Renal pelvis (tissue), 12 donors: ENCODE data around the gene LSM2. TPM values are rescaled to one million over a fixed set of nuclear protein-coding genes. Genes with fewer than 3 reads are reported as not detected.
"Not testable (repeated sequence)": the region's sequence is repeated elsewhere in the genome, so short reads cannot be mapped to it uniquely, and the experiment has no call there.

ENCODE experiments used
- DNase-seq: peaks from one replicate; pipeline ENCODE4 v3.0.0-alpha.2; 2013
- long read RNA-seq, 16 experiments: transcript quantifications; one replicate each; lab custom pipeline, GENCODE V29; 2026
- polyA plus RNA-seq, 3 donors: library from polyadenylated mRNA; unstranded; fragments of 120-200 nt; gene quantifications; one replicate each; pipeline ENCODE4 v1.2.1, GENCODE V29; 2013; ENCODE audit not compliant: insufficient read length in 3 of 3

LSM2 gene
- 10 to 100 TPM; 79.4 to 84.0 (median 81.1) TPM for polyA plus RNA-seq
- long read RNA-seq, donor 1, transcript LSM2-208 (5 exons, 876 nt): major isoform, 39 of 58 reads
- long read RNA-seq, donor 1, partial matches to known transcripts: 15 of 58 reads
- long read RNA-seq, donor 1, other reads (novel, unspliced or antisense): 0 of 58 reads
- long read RNA-seq, donor 2, transcript LSM2-208 (5 exons, 876 nt): major isoform, 78 of 102 reads
- long read RNA-seq, donor 2, partial matches to known transcripts: 23 of 102 reads
- long read RNA-seq, donor 2, other reads (novel, unspliced or antisense): 0 of 102 reads
- long read RNA-seq, donor 3, transcript LSM2-208 (5 exons, 876 nt): major isoform, 60 of 67 reads
- long read RNA-seq, donor 3, transcript LSM2-209 (4 exons, 641 nt): minor isoform, 6 of 67 reads
- long read RNA-seq, donor 3, partial matches to known transcripts: 0 of 67 reads
- long read RNA-seq, donor 3, other reads (novel, unspliced or antisense): 0 of 67 reads
- long read RNA-seq, donor 4, transcript LSM2-208 (5 exons, 876 nt): major isoform, 74 of 99 reads
- long read RNA-seq, donor 4, partial matches to known transcripts: 20 of 99 reads
- long read RNA-seq, donor 4, other reads (novel, unspliced or antisense): 0 of 99 reads
- long read RNA-seq, donor 5, transcript LSM2-208 (5 exons, 876 nt): major isoform, 40 of 43 reads
- long read RNA-seq, donor 5, partial matches to known transcripts: 0 of 43 reads
- long read RNA-seq, donor 5, other reads (novel, unspliced or antisense): 0 of 43 reads
- long read RNA-seq, donor 6, transcript LSM2-208 (5 exons, 876 nt): major isoform, 41 of 57 reads
- long read RNA-seq, donor 6, partial matches to known transcripts: 14 of 57 reads
- long read RNA-seq, donor 6, other reads (novel, unspliced or antisense): 0 of 57 reads
- long read RNA-seq, donor 7, transcript LSM2-208 (5 exons, 876 nt): major isoform, 68 of 76 reads
- long read RNA-seq, donor 7, partial matches to known transcripts: 5 of 76 reads
- long read RNA-seq, donor 7, other reads (novel, unspliced or antisense): 0 of 76 reads
- long read RNA-seq, donor 8, transcript LSM2-208 (5 exons, 876 nt): major isoform, 25 of 36 reads
- long read RNA-seq, donor 8, partial matches to known transcripts: 9 of 36 reads
- long read RNA-seq, donor 8, other reads (novel, unspliced or antisense): 0 of 36 reads
- long read RNA-seq, donor 9, transcript LSM2-208 (5 exons, 876 nt): major isoform, 58 of 60 reads
- long read RNA-seq, donor 9, partial matches to known transcripts: 0 of 60 reads
- long read RNA-seq, donor 9, other reads (novel, unspliced or antisense): 0 of 60 reads
- long read RNA-seq, donor 10, transcript LSM2-208 (5 exons, 876 nt): major isoform, 39 of 41 reads
- long read RNA-seq, donor 10, partial matches to known transcripts: 0 of 41 reads
- long read RNA-seq, donor 10, other reads (novel, unspliced or antisense): 0 of 41 reads
- long read RNA-seq, donor 11, transcript LSM2-208 (5 exons, 876 nt): major isoform, 45 of 55 reads
- long read RNA-seq, donor 11, partial matches to known transcripts: 10 of 55 reads
- long read RNA-seq, donor 11, other reads (novel, unspliced or antisense): 0 of 55 reads
- long read RNA-seq, donor 12, transcript LSM2-208 (5 exons, 876 nt): major isoform, 64 of 68 reads
- long read RNA-seq, donor 12, partial matches to known transcripts: 0 of 68 reads
- long read RNA-seq, donor 12, other reads (novel, unspliced or antisense): 0 of 68 reads
- long read RNA-seq, donor 13, transcript LSM2-208 (5 exons, 876 nt): major isoform, 27 of 42 reads
- long read RNA-seq, donor 13, partial matches to known transcripts: 15 of 42 reads
- long read RNA-seq, donor 13, other reads (novel, unspliced or antisense): 0 of 42 reads
- long read RNA-seq, donor 14, transcript LSM2-208 (5 exons, 876 nt): major isoform, 88 of 102 reads
- long read RNA-seq, donor 14, partial matches to known transcripts: 12 of 102 reads
- long read RNA-seq, donor 14, other reads (novel, unspliced or antisense): 0 of 102 reads
- long read RNA-seq, donor 15, transcript LSM2-208 (5 exons, 876 nt): major isoform, 62 of 65 reads
- long read RNA-seq, donor 15, partial matches to known transcripts: 0 of 65 reads
- long read RNA-seq, donor 15, other reads (novel, unspliced or antisense): 0 of 65 reads
- long read RNA-seq, donor 16, transcript LSM2-208 (5 exons, 876 nt): major isoform, 77 of 87 reads
- long read RNA-seq, donor 16, partial matches to known transcripts: 5 of 87 reads
- long read RNA-seq, donor 16, other reads (novel, unspliced or antisense): 0 of 87 reads

- peak; percentile 98 for DNase-seq
Measured at GRCh38 chr6:31806470-31807272, at the start of gene LSM2. Gene LSM2, minus strand, starts transcription at chr6:31806966. Its CDS starts 209 bp downstream, at chr6:31806757.

DNA sequence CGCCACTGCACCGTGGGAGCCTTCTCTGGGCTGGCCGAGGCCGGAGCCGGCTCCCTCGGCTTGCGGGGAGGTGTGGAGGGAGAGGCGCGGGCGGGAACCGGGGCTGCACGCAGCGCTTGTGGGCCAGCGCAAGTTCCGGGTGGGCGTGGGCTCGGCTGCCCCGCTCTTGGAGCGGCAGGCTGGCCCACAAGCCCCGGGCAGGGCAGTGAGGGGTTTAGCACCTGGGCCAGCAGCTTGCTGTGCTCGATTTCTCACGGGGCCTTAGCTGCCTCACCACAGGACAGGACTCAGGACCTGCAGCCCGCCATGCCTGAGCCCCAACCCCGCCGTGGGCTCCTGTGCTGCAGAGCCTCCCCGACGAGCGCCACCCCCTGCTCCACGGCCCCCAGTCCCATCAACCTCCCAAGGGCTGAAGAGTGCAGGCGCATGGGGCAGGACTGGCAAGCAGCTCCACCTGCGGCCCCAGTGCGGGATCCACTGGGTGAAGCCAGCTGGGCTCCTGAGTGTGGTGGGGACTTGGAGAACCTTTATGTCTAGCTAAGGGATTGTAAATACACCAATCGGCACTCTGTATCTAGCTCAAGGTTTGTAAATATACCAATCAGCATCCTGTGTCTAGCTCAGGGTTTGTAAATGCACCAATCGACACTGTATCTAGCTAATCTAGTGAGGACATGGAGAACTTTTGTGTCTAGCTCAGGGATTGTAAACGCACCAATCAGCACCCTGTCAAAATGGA, 45.4 kb upstream of the LSM2 start:
- not testable (repeated sequence) for DNase-seq

- DNase-seq: no peak
Measured at GRCh38 chr6:31851485-31851832, 44.7 kb upstream of the LSM2 start.

DNA sequence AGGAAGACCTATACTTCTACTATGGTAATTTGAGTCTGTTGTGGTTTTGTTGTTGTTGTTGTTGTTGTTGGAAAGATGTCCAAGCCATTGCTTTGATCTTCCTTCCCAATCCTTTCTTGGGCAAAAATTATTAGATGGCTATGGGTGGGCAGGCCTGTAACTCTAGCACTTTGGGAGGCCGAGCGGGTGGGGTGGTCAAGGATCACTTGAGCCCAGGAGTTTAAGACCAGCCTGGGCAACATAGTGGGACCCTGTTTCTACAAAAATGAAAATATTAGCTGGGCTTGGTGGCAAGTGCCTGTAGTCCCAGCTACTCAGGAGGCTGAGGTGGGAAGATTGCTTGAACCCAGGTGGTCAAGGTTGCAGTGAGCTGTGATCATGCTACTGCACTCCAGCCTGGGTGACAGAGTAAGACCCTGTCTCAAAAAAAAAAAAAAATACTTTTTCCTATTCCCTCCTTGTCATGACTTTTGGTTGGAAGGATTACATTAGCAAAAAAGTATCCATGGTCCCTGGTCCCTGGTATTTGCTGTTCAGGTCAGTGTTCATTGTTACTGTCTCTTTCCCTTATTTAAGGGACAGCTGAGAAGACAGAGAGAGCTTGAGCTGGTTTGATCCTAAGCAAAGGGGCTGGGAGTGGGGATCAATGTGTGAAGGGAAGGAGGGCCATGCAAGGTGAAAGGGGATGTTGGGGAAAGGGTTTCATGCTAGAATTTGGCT, 44.2 kb upstream of the LSM2 start:
- DNase-seq: no peak

- no peak for DNase-seq
Measured at GRCh38 chr6:31847276-31847978, 40.7 kb upstream of the LSM2 start.

DNA sequence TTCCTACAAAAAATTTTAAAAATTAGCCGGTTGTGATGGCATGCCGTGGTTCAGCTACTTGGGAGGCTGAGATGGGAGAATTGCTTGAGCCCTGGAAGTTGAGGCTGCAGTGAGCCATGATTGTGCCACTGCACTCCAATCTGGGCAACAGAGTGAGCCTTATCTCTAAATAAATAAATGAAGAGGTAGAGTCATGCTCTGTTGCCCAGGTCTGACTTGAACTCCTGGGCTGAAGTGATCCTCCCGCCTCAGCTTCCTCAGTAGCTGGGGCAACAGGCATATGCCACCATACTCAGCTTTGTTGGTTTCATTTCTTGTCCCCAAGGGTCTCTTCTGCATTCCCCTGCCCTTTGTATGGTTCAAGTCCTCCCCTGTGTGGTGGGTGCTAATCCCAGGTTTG, 37.7 kb upstream of the LSM2 start:
- DNase-seq: no peak

GRCh38 chr6:31842053-31842452, 35.3 kb upstream of the LSM2 start:
- no peak for DNase-seq

GRCh38 chr6:31839779-31840126, 33.0 kb upstream of the LSM2 start:
- not testable (repeated sequence) for DNase-seq

- no peak for DNase-seq
Measured at GRCh38 chr6:31838968-31839367, 32.2 kb upstream of the LSM2 start.

DNA sequence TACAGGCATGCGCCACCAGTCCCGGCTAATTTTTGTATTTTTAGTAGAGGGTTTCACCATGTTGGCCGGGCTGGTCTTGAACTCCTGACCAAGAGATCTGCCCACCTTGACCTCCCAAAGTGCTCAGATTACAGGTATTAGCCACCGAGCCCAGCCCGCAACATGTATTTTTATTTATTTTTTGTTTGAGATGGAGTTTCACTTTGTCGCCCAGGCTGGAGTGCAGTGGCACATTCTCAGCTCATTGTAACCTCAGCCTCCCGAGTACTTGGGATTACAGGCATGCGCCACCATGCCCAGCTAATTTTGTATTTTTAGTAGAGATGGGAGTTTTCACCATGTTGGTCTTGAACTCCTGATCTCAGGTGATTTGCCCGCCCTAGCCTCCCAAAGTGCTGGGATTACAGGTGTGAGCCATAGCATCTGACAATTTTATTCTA, 31.4 kb upstream of the LSM2 start:
- not testable (repeated sequence) for DNase-seq

DNA sequence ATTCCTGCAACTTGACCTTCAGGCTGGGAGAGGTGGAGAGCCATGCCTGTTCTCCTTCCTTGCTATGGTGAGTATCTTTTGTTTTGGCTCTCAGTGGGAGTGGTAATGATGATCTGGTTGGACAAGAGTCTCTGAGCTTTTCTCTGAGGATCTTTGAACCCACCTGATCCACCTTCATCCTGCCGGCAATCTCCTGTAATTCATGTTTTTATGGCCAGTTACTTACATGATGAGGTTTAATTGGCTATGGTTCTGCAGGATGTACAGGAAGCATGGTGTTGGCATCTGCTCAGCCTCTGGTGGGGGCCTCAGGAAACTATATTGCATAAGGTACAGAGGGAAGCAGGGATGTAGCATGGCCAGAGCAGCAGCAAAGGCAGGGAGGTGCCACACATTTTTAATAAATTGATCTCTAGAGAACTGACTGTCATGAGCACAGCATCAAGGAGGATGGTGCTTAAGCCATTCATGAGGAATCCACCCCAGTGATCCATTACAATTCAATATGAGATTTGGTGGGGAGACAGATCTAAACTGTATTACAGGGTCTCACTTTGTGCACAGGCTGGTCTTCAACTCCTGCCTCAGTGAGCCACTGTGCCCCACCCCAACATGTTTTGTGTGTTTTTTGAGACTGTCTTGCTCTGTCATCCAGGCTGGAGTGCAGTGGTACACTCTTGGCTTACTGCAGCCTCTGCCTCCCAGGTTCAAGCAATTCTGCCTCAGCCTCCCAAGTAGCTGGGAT, 30.8 kb upstream of the LSM2 start:
- no peak for DNase-seq

DNA sequence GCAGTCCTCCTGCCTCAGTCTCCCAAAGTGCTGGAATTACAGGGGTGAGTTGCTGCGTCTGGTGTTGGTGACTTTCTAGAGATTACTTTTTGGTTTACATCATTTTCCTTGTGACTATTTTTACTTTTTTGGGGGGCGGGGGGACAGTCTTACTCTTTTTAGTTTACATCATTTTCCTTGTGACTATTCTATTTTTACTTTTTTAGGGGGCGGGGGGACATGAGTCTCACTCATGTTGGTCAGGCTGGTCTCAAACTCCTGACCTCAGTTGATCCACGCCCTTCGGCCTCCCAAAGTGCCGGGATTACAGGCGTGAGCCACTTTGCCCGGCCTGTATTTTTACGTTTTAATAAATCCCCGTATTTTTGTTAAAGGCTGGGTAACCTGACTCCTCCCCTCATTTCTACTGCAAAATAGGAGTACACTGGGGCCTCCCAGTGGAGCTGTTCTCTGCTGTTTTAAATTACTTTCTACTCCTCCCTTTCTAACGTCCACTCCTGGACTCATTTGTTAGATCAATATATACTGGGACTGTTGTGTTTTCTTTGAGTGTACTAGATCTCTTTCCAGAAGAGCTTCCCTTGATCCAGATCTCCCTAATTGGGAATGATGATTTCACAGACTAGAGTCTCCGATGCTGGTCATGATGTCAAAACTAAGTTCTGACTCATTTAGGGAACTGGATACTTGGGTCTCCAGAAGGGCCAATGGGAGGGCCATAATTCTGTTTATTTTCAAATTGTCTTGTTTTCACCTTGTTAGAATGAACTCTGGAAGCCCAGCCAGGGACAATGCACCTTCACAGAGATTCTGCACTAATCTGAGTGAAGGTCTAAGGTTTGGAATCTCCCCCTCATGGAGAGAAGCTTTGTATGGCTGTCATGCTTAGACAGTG, 30.0 kb upstream of the LSM2 start:
- DNase-seq: no peak

DNA sequence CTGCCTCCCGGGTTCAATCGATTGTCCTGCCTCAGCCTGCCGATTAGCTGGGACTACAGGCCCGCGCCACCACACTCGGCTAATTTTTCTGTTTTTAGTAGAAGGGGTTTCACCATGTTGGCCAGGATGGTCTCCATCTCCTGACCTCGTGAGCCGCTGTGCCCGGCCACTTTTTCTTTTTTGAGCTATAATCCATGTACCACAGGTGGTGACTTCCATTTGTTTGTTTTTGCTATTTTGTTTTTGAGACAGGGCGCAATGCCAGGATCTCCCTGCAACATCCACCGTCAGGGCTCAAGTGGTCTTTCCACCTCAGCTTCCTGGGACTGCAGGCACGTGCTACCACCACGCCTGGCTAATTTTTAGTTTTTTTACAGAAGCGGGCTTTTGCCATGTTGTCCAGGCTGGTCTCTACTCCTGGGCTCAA, 29.3 kb upstream of the LSM2 start:
- no peak for DNase-seq

GRCh38 chr6:31834367-31835250, 27.8 kb upstream of the LSM2 start:
- peak; percentile 93 for DNase-seq
